NCI-H2029 treated with DMSO at 0.1 percent for 48 hours (cell line): Measurements from ENCODE around the gene NHSL2.
"Not testable (repeated sequence)": the region's sequence is repeated elsewhere in the genome, so short reads cannot be mapped to it uniquely, and the experiment has no call there.

Source experiments
- DNase-seq: peaks from one replicate; lab custom pipeline; 2025; lab: John Stamatoyannopoulos, UW

The NHSL2 gene

DNA sequence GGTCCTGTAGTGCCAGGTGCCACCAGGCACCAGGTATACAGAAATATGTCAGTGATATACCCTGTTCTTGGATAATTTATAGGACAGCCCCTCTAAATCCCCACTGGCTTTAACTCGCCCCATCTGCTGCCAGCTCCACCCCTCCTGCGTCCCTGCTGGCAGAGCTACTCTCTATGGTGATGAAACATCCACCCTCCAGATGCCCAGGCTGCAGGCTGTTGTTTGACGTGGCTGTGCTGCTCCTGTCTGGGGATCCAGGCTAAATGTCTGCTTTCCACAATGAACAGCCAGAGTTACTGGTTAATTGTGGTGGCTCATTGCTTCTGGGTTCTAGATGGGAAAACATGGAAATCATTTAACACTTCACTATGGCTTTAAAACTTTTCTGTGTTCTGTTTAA is 12.9 kb downstream of the NHSL2 start:
- no peak for DNase-seq

DNA sequence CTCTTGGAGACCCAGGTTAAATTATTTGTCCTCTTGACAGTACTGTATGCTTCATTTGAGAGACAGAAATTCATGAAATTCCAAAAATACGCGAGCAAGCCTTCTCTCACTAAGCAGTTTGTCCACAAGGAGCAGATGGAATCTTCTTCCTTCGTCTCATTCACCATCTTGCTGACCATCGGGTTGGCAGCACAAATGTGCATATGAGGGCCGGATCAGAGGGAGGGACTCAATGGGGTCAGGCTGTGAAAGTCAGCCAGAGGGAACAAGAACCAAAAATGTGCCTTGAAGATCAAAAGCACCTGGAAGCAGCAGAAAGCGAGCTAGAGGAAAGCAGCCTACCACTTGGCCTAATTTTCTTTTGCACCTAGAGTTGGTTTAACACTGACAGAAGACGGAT is 16.4 kb downstream of the NHSL2 start:
- DNase-seq = no peak

DNA sequence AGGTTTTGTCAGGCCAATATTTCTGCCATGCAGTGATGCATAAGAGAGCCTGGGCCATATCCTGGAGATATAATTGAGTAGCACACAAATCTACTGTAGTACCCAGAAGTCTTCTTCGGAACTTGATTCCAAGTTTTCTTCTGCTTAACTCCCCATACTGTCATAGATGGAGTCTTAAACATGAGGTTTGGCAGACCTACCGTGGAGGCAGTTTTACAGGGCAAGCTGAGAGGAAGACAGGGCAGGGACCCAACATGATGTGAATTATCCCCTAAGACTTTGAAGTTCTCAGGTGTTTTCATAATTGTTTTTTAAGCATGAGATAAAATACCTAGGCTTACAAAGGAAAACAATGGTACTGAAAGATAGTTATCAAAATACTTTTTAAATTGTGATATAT is 18.2 kb downstream of the NHSL2 start:
- DNase-seq = no peak

DNA sequence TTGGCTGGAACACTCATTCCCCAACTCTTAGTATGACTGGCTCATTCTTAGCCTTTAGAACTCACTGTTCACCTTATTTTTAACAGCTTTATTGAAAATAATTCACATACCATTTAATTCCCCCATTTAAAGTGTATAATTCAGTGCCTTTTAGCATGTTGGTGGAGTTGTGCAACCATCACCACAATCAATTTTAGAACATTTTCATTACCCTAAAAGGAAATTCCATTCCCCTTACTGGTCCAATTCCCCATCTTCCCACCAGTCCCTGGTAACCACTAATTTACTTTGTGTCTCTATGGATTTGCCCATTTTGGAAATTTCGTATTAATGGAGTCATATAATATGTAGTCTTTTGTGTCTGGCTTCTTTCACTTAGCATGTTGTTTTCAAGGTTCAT is 19.7 kb downstream of the NHSL2 start:
- DNase-seq = no peak

DNA sequence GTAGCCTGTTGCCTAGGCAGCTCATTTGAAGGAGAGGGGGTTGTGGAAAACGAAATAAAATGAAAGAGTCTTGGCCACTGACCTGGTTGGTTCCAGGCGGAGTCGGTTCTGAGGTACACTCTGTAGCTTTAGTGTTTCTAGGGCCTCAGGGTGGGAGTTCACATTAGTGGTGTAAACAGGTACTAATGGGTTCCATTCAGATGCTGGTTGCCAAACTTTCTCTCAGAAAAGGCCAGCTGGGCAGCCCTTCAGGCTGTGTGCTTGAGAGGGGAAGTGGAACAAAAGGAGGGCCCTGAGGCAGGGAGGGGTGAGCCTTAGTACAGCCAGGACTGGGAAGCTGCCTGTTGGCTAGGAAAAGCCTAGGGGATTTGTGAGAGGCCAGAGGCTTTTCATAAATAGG is 24.8 kb downstream of the NHSL2 start:
- DNase-seq = no peak

DNA sequence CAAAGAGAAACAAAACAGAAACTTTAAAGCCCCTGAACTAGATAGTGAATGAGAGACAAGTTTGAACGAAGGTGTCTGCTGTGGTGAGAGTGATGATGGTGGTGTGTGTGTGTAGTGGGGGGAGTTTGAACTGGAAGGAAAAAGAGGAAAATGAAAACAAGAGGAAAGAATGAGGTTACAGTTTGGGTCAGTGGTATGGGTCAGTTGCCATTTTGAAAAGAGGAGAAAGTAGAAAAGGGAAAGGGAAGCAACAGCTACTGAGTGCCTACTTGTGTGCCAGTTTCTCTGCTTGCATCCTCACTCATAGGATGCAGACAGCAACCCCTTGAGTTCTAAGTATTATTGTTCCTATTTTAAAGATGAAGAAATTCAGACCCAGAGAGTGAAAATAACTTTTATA is 26.0 kb downstream of the NHSL2 start:
- no peak for DNase-seq

DNA sequence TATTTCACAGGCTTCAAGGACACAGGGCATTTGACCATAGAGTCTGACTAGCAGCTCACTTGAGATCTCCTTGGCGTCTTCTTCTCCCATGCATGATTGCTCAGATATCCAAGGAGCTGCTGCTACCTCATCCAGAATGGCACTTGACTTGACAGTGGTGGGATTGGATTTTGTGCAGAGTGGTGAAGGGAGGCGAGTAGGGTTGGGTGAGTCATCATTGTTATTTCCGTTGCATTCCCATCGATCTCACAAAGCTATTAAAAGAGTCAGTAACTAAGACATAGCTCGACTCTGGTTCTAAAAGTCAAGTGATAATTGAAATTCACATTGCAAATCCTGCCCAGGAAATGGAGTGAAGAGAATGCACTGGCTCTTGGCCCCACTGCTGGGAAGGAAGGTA is 27.7 kb downstream of the NHSL2 start:
- DNase-seq = no peak

DNA sequence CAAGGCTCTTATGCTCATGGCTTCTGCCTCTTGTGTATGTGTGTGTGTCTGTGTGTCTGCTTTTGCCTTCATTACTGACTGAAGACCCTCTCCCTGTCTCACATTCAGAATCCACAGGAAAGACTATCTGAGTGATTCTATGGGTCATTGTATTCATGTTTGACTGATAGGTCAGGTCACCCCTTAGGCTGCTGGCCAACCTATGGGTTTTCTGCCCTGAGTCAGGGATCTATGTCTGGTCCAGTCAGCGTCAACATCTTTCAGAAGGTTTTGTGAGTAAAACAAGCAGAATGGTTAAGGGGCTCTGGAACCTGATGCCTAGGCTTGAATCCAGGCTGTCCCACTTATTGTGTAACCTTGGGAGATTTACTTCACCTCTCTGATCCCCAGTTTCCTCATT is 30.5 kb downstream of the NHSL2 start:
- DNase-seq = no peak

DNA sequence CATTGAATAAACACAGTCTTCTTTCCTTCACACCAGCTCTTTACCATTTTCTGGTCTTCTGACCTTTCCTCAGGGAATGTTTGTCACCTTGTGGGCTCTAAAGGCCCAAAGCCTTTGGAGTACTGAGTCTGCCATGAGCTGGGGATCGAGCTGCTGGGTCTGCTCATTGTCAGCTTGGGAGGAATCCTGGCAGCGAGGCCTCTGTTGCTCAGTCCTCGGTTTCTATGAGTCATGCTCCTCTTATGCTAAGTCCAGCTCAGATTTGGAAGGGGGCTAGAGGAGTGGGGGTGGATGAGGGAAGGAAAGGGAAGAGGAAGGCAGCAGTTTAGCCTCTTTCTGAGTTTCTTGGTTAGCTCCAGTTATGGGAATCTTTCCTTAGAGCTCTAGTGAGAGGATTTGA is 31.1 kb downstream of the NHSL2 start:
- no peak for DNase-seq

DNA sequence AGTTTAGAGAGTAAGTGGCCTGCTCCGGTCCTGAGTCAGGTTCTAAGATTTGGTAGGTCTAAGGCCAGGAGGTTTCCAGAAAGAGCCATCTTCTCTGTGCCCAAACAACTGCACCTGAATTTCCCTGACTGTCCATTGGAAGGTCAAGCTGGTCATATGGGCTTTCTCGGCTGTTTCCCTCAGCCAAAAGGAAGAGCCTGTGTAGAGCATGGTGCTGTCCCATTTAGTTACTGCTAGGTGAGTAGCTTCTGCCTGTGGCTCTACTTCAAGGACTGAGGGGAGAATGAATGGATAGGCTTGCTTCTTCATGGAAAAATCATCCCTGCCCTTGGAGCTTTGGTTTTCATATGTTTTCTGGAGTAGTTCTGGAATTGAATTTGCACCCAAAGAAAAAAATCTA is 33.7 kb downstream of the NHSL2 start:
- DNase-seq = no peak

DNA sequence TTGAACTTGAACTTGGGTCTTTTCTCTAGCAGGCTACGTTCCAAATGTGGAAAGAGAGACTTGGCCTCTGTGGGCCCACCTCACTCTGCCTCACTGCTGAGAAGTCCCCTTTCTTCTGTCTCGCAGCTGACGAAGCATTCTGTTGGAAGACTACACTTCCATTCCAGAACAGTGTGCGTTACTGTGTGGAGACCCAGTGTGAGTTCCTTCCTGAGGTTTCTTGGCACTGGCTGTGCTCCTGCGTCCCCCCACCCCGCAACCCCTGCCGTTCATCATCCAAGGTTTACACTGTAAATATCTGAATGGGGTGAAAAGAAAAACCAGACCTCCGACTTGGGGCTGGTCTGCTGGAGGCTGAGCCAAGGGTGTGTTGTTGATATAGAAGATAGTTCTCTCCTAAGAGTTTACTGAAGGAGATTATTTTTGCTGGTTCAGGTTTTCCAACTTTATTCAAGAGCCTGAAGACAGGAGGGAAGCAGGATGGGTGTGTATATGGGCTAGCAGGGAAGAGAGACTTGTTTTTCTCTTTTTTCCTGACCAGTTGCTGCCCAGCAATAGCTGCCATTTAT is 34.7 kb downstream of the NHSL2 start:
- no peak for DNase-seq

DNA sequence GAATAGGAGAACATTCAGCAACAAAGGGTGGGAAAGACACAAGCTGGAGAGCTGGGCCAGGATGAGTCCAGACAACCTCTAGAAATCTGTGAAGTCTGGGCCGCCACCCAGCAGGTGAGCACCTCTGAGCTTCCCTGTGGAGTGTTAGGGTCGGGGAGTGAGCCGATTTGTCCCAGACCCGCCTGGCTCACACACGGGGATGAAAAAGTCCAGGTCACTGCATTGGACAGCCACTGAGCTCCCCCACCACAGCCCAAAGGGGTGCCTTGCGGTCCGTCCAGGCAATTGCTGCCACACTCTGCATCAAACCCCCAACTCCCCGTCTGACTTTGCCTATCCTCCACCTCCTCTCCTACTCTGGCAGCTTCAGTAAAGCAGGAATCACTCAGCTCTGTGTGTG is 38.7 kb downstream of the NHSL2 start:
- DNase-seq = no peak

DNA sequence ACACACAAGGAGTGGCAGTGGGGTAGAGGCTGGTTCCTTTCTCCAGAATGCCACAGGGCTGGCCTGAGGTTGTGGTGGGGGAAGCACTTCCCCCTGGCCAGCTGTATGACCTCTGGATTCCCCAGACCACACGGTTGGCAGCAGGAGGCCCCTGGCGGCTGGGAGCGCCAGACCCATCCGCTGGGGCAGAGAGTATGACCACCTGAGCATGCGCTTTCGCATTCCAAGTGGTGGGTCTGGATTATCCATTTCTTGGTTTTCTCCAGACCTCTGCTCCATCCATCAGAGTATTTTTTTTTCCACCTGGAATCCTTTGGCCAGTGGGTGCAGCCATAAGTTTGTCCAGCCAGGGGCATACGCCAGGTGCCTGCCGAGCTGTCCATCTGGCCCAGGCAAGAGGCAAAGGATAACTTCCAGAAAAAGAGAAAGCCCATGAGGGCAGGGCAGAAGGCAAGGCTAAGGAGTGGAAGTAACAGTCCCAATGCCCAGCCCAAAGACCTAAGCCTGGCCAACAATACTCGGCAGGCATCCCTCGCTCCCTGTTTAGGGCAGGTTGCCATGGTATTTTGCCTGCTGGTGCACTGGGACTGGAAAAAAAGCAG is 39.3 kb downstream of the NHSL2 start:
- no peak for DNase-seq

DNA sequence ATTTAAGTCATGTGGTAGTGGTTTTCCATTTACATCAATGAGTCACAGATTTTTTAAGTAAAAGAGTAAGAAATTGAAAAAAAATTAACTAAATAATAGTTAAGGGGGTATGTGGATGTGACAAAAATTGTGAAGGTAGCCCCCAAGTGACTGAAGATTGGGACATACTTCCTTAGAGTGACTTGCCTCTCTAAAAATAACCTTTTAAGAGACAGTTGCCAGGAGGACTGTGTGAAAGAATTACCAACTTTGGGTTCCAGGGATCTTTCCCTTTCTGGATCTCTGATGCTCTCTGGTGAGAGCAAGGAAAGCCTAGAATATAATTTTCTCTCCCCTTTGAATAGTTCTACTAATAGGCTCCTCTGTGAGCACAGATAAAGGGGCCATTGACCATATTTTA is 42.7 kb downstream of the NHSL2 start:
- DNase-seq = no peak

DNA sequence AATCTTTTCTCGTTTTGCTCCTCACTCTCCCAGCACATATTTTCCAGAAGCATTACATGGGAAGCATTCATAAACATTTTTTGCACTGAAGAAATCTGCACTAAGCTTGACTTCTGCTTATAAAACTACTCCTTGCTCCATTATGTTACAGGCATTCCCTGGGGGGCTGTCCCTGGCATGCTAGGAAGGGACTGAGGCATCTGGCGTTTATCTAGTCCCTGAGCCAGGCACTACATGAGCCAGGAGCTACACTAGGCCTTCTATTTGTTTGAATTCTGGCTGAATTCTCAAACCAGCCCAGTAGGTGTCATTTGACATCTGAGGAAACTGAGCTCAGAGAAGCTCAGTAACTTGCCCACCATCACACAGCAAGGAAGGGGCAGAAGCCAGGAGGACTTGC is 43.3 kb downstream of the NHSL2 start:
- DNase-seq = no peak

DNA sequence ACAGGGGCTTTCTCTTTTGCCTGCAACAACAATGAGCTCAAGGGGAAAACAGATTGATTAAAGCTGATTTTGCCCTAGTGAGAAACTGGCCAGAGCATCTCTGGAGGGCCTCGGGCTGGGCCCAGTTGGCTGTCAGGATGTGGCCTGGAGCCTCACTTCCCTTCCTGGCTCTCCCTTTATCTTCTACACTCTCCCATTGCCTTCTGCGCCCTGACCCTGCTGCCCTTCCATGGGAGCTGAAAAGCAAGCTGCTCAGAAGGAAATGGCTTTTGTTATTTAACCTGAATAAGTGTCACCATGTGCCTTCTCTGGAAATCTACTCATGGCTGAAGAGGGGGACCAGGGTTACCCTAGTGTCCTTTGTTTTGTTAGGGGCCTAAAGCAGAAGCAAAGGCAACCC is 43.8 kb downstream of the NHSL2 start:
- DNase-seq = no peak

DNA sequence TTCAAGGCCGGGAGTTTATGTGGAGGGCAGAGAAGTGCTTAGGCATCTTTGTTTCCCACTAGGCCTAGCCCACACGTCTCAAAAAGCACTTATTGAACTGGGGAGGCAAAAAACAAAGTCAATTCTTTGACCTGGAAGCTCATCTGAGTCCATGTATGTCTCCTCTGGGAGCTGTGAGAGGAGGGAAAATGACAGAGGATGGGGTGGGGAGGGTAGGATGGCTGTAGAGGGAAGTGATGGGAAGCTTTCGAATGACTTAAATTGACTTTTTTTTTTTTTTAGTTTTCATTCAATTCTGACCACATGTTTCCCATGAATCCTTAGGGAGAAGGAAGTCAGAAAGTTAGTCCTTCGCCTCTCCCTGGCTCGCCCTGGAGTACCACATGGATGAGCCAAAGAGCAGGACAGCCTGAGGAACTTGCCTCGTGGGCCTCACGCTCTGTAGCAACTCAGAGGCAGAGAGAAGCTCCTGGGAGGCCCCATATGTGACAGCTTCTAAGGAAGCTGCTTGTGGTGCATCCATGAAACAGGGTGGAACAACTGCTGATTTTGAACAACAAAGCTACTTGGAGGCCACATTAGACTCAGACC is 45.0 kb downstream of the NHSL2 start:
- DNase-seq = no peak

DNA sequence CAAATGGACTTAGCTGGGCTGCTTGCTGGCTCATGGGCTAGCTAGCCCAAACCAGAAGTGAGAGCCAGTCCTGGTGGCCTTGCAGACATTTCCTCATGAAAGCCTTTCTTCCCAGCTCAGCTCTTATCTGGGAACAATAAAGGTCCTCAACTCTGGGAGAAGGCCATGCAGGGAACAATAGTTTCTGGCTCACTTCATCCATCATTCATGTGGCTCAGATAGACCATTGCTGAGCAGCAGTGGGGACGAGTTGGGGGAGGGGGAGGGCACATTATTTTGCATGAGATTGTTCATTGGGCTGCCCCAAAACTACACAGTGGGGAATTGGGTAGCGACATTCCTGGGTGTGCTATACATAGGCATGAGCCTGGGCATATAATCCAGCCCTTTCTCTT is 47.6 kb downstream of the NHSL2 start:
- DNase-seq = no peak

DNA sequence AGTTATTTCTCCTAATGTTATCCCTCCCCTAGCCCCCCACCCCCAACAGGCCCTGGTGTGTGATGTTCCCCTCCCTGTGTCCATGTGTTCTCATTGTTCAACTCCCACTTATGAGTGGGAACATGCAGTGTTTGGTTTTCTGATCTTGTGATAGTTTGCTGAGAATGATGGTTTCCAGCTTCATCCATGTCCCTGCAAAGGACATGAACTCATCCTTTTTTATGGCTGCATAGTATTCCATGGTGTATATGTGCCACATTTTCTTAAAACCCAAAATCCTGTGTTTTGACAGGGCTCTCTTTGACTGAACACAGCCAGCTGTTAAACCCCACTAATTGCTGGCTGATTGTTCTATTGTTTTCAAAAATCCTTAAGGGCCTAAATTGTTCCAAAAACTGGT is 53.5 kb downstream of the NHSL2 start:
- DNase-seq = not testable (repeated sequence)

DNA sequence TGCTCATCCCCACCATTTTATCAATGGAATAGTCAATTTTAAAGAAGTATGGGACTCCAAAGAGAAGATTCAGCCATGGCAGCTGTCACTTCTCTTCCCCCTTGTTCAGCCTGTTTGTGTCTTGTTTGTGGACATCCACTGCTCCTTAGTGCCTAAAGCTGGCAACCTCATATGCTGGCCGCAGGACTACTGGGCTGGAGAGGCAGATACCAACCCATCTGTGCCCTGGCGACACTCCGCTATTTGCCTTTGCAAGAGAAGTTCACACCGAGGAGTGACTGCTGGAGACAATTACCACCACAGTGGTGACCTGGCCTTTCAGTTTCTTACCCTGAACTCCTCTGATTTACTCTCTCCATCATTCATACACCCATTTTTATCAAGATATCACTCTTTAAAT is 64.3 kb downstream of the NHSL2 start:
- no peak for DNase-seq

DNA sequence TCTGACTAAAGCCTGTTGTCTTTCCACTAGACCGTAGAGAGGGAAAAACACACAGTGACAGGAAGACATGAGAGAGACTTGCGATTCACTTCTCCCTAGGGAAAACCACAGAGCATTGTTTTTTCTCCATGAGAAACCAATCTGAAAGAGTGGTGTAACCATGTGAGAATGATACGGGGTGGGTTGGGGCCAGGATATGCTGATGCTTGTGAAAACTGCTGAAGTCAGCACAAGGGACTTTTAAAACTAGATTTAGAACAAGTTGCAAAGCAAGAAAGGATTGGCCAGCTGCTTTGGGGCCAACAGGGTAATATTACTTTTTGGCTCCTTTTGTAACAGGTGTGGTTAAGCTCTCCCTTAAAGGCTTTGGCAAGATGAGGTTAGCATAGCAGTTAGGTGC is 66.1 kb downstream of the NHSL2 start:
- DNase-seq = no peak

DNA sequence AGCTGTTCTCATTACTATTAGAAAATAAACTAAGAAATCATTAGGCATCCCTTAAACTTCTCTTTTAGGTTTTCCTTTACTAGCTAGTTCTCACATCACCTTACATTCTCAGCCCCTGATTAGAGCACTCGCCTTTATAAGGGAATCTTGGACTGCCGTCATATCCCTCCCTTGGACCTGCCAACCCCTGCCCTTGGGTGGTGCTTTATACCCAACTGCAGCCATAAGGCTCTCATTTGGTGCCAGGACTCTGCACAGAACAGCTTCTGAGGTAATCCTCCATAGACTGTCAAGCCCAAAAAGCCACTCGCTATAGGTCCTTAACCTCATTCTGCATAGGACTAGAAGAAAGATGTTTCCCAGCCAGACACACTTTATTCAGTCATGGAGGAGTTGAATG is 67.5 kb downstream of the NHSL2 start:
- no peak for DNase-seq

DNA sequence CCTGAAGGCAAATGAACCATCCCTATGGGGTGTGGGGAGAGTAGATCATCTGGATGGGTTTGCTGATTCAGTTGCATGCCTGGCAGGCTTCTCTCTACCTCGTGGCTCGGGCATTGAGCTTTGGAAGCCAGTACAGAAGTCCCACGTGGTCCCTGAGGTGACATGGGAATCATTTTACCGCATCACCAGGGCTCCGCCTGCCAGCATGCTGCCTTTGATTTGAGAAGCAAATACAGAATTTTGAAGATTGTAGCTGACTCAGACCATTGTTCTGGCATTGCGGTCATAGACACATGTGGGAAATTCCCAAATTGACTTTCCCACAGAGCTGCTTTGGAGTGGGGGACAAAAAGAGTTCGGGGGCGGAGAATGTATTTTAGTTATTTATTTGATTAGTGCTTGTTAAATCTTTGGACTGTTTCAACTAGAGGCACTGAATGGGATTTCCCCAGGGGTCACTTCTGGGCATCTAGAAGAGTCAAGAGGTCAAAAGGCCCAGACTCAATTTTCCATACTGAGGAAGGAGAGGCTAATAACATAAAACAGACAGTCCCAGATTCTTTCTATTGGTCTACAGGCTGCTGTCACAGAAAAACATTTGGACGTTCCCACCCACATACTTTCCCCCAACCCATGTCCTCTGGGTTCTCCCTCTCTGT is 79.3 kb downstream of the NHSL2 start:
- no peak for DNase-seq

DNA sequence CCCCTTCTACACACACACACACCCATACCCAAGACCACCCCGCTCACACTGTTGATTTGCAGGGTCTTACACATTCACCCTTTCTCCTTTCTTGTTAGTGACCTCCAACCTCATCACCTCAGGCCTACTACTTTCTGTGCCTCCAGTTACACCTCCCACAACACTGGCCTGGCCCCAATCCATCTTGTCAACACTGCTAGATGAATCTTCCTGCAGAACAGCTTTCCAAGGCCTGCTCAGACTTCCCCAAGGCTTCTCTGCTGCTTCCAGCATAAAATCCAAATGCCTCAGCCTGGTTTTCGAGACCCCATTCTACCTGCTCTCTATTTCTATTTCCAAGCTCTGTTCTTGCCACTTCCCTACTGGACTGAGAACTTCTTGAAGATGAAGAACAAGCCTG is 79.9 kb downstream of the NHSL2 start:
- no peak for DNase-seq
